Measurements from ENCODE around the gene RCN1.

RCN1 gene

GRCh38 chr11:32080361-32080980 is 10.4 kb upstream of the RCN1 start:
- DNase-seq (ENCODE audit: low read depth) = no peak
- Histone ChIP-seq H3K9me3 (ENCODE audit: control insufficient read depth, low read length) (no peaks in the 10 kb centered on the region), H3K4me1 (ENCODE audit: control insufficient read depth, insufficient read depth, low read length) (peaks cover 10% of the 10 kb centered on the region), H3K36me3 (ENCODE audit: control insufficient read depth, insufficient read depth, low read length, severe bottlenecking) (no peaks in the 10 kb centered on the region), H3K4me3 (ENCODE audit: low read length) (no peak overlapping the region), H3K9ac (ENCODE audit: low read length) (no peak overlapping the region), H3K27me3 (replicated peaks; ENCODE audit: control insufficient read depth, insufficient read depth, low read length) (no peaks in the 10 kb centered on the region)

- no peak for DNase-seq (ENCODE audit: low read depth)
These were observed 9.7 kb upstream of the RCN1 start for GRCh38 chr11:32081129-32081641.

GRCh38 chr11:32081901-32082300 is 9.0 kb upstream of the RCN1 start:
- peaks cover 11% of the 10 kb centered on the region for H3K4me1 ChIP-seq (ENCODE audit: control insufficient read depth, insufficient read depth, low read length)
- no peaks in the 10 kb centered on the region for H3K9me3 ChIP-seq (ENCODE audit: control insufficient read depth, low read length)
- no peak for DNase-seq (ENCODE audit: low read depth)
- H3K4me3 ChIP-seq (ENCODE audit: low read length) = no peak overlapping the region
- no peaks in the 10 kb centered on the region for H3K36me3 ChIP-seq (ENCODE audit: control insufficient read depth, insufficient read depth, low read length, severe bottlenecking)
- H3K9ac ChIP-seq (ENCODE audit: low read length) = no peak overlapping the region
- no peaks in the 10 kb centered on the region for H3K27me3 ChIP-seq (replicated peaks; ENCODE audit: control insufficient read depth, insufficient read depth, low read length)

More at GRCh38 chr11:32081129-32081641, 9.7 kb upstream of the RCN1 start:
- Histone ChIP-seq H3K4me1 (ENCODE audit: control insufficient read depth, insufficient read depth, low read length) (peaks cover 10% of the 10 kb centered on the region), H3K27me3 (replicated peaks; ENCODE audit: control insufficient read depth, insufficient read depth, low read length) (no peaks in the 10 kb centered on the region), H3K36me3 (ENCODE audit: control insufficient read depth, insufficient read depth, low read length, severe bottlenecking) (no peaks in the 10 kb centered on the region), H3K9ac (ENCODE audit: low read length) (no peak overlapping the region), H3K4me3 (ENCODE audit: low read length) (no peak overlapping the region), H3K9me3 (ENCODE audit: control insufficient read depth, low read length) (no peaks in the 10 kb centered on the region)

GRCh38 chr11:32082346-32082986 is 8.4 kb upstream of the RCN1 start:
- H3K4me1 ChIP-seq (ENCODE audit: control insufficient read depth, insufficient read depth, low read length) = peaks cover 16% of the 10 kb centered on the region
- H3K27me3 ChIP-seq (replicated peaks; ENCODE audit: control insufficient read depth, insufficient read depth, low read length) = no peaks in the 10 kb centered on the region
- H3K9ac ChIP-seq (ENCODE audit: low read length) = no peak overlapping the region
- no peak overlapping the region for H3K4me3 ChIP-seq (ENCODE audit: low read length)
- H3K9me3 ChIP-seq (ENCODE audit: control insufficient read depth, low read length) = no peaks in the 10 kb centered on the region
- no peaks in the 10 kb centered on the region for H3K36me3 ChIP-seq (ENCODE audit: control insufficient read depth, insufficient read depth, low read length, severe bottlenecking)
- DNase-seq (ENCODE audit: low read depth) = no peak

- H3K9me3 ChIP-seq (ENCODE audit: control insufficient read depth, low read length) = no peaks in the 10 kb centered on the region
- peak overlapping the region; percentile 75 for H3K4me3 ChIP-seq (ENCODE audit: low read length)
- peak; percentile 65 for DNase-seq (ENCODE audit: low read depth)
- H3K9ac ChIP-seq (ENCODE audit: low read length) = peak overlapping the region; percentile 83
- H3K4me1 ChIP-seq (ENCODE audit: control insufficient read depth, insufficient read depth, low read length) = peaks cover 34% of the 10 kb centered on the region
- H3K36me3 ChIP-seq (ENCODE audit: control insufficient read depth, insufficient read depth, low read length, severe bottlenecking) = no peaks in the 10 kb centered on the region
- no peaks in the 10 kb centered on the region for H3K27me3 ChIP-seq (replicated peaks; ENCODE audit: control insufficient read depth, insufficient read depth, low read length)
These were observed 3.3 kb upstream of the RCN1 start for GRCh38 chr11:32087597-32087996.

- H3K4me1 ChIP-seq (ENCODE audit: control insufficient read depth, insufficient read depth, low read length) = peaks cover 41% of the 10 kb centered on the region
- H3K36me3 ChIP-seq (ENCODE audit: control insufficient read depth, insufficient read depth, low read length, severe bottlenecking) = no peaks in the 10 kb centered on the region
- H3K9me3 ChIP-seq (ENCODE audit: control insufficient read depth, low read length) = no peaks in the 10 kb centered on the region
- peak overlapping the region; percentile 75 for H3K4me3 ChIP-seq (ENCODE audit: low read length)
- no peaks in the 10 kb centered on the region for H3K27me3 ChIP-seq (replicated peaks; ENCODE audit: control insufficient read depth, insufficient read depth, low read length)
- DNase-seq (ENCODE audit: low read depth) = peak; percentile 85
- H3K9ac ChIP-seq (ENCODE audit: low read length) = peak overlapping the region; percentile 83
These were observed 2.5 kb upstream of the RCN1 start for GRCh38 chr11:32088117-32088941.

GRCh38 chr11:32092581-32093170 is 1.8 kb downstream of the RCN1 start:
- no peak for DNase-seq (ENCODE audit: low read depth)

GRCh38 chr11:32094923-32095322 is 4.0 kb downstream of the RCN1 start:
- DNase-seq (ENCODE audit: low read depth) = peak; percentile 40
- peaks cover 35% of the 10 kb centered on the region for H3K36me3 ChIP-seq (ENCODE audit: control insufficient read depth, insufficient read depth, low read length, severe bottlenecking)
- no peaks in the 10 kb centered on the region for H3K9me3 ChIP-seq (ENCODE audit: control insufficient read depth, low read length)
- H3K9ac ChIP-seq (ENCODE audit: low read length) = no peak overlapping the region
- no peaks in the 10 kb centered on the region for H3K27me3 ChIP-seq (replicated peaks; ENCODE audit: control insufficient read depth, insufficient read depth, low read length)
- peaks cover 35% of the 10 kb centered on the region for H3K4me1 ChIP-seq (ENCODE audit: control insufficient read depth, insufficient read depth, low read length)
- H3K4me3 ChIP-seq (ENCODE audit: low read length) = no peak overlapping the region

More at GRCh38 chr11:32092581-32093170, 1.8 kb downstream of the RCN1 start:
- peaks cover 13% of the 10 kb centered on the region for H3K36me3 ChIP-seq (ENCODE audit: control insufficient read depth, insufficient read depth, low read length, severe bottlenecking)
- no peaks in the 10 kb centered on the region for H3K9me3 ChIP-seq (ENCODE audit: control insufficient read depth, low read length)
- peak overlapping the region; percentile 96 for H3K9ac ChIP-seq (ENCODE audit: low read length)
- H3K4me3 ChIP-seq (ENCODE audit: low read length) = peak overlapping the region; percentile 93
- no peaks in the 10 kb centered on the region for H3K27me3 ChIP-seq (replicated peaks; ENCODE audit: control insufficient read depth, insufficient read depth, low read length)
- peaks cover 52% of the 10 kb centered on the region for H3K4me1 ChIP-seq (ENCODE audit: control insufficient read depth, insufficient read depth, low read length)

DNA sequence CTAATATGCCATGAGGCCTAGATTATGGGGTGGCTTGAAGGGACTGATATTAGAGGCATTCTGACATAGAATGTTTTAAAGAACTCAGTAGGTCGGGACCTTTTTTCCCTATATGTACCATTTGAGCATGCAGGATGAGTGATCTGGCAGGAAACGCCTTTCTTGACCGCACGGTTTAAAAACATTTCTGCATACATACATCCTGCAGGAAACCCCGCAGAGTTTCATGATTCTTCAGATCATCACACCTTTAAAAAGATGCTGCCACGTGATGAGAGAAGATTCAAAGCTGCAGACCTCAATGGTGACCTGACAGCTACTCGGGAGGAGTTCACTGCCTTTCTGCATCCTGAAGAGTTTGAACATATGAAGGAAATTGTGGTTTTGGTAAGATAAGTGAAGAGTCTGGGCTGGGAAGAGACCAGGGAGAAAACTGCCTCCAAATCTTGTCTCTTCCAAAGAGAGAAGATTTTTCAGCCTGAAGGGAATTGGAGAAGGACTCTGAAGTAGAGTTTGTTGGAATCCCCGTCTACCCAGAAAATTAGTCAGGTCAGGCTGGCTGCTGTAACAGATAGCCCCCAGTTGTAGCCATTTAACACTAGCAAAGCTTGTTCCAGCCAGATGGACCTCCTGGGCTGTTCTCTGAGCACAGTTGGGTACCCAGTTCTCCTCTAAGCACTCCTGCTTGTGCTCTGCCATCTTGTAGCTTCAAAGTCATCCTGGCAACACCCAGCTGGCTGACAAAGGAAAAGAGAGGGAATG is 7.4 kb downstream of the RCN1 start:
- Histone ChIP-seq H3K9ac (ENCODE audit: low read length) (no peak overlapping the region), H3K36me3 (ENCODE audit: control insufficient read depth, insufficient read depth, low read length, severe bottlenecking) (peaks cover 69% of the 10 kb centered on the region), H3K4me3 (ENCODE audit: low read length) (no peak overlapping the region), H3K4me1 (ENCODE audit: control insufficient read depth, insufficient read depth, low read length) (peaks cover 20% of the 10 kb centered on the region), H3K9me3 (ENCODE audit: control insufficient read depth, low read length) (no peaks in the 10 kb centered on the region), H3K27me3 (replicated peaks; ENCODE audit: control insufficient read depth, insufficient read depth, low read length) (no peaks in the 10 kb centered on the region)
- no peak for DNase-seq (ENCODE audit: low read depth)

- Histone ChIP-seq H3K9me3 (ENCODE audit: control insufficient read depth, low read length) (no peaks in the 10 kb centered on the region), H3K9ac (ENCODE audit: low read length) (no peak overlapping the region), H3K4me3 (ENCODE audit: low read length) (no peak overlapping the region), H3K4me1 (ENCODE audit: control insufficient read depth, insufficient read depth, low read length) (peaks cover 8% of the 10 kb centered on the region), H3K27me3 (replicated peaks; ENCODE audit: control insufficient read depth, insufficient read depth, low read length) (no peaks in the 10 kb centered on the region), H3K36me3 (ENCODE audit: control insufficient read depth, insufficient read depth, low read length, severe bottlenecking) (peaks cover 81% of the 10 kb centered on the region)
- no peak for DNase-seq (ENCODE audit: low read depth)
These were observed 8.6 kb downstream of the RCN1 start for GRCh38 chr11:32099516-32099915.

Measured in adipocyte (in vitro differentiated cells).